ENCODE measurements around the gene ATRNL1. TPM values are rescaled to one million over a fixed set of nuclear protein-coding genes. Genes with fewer than 3 reads are reported as not detected.

ATRNL1 gene
- total RNA-seq, 1 experiment from 2014 or later = 1.3 TPM

GRCh38 chr10:115861864-115862263 lies 768.7 kb downstream of the ATRNL1 start:
- BruUV-seq (replicated peaks) = no TSS peak
- no peaks in the 10 kb centered on the region for H3K9me2 ChIP-seq (ENCODE audit: insufficient read depth)
- H3K9ac ChIP-seq (ENCODE audit: low read length) = no peak overlapping the region
- H2AFZ ChIP-seq (ENCODE audit: low read depth, low read length, poor library complexity, severe bottlenecking) = no peak overlapping the region
- DNase-seq (ENCODE audit: low read depth, low spot score) = no peak
- ChIA-PET POLR2A (no interaction called here), CTCF (no interaction called here), RAD21 (ENCODE audit: low non-redundant PET in 1 of 2, low total read pairs in 2 of 2, uncharacterized antibody in 2 of 2, unreplicated experiment in 2 of 2) (no interaction called here)
- H3K79me2 ChIP-seq (ENCODE audit: insufficient read depth, low read length) = no peaks in the 10 kb centered on the region
- no peaks in the 10 kb centered on the region for H3K4me1 ChIP-seq (ENCODE audit: control insufficient read depth in 1 of 2, insufficient read depth in 2 of 2, low read length in 2 of 2)
- no peak overlapping the region for H3K4me2 ChIP-seq (ENCODE audit: low read length)
- no peaks in the 10 kb centered on the region for H3K27me3 ChIP-seq (ENCODE audit: insufficient read depth, low read length)
- intact Hi-C loops (cut with micrococcal nuclease) = no loop called here
- no peaks in the 10 kb centered on the region for H3K36me3 ChIP-seq (ENCODE audit: control insufficient read depth in 1 of 2, insufficient read depth in 2 of 2, low read length in 2 of 2)
- H4K20me1 ChIP-seq (ENCODE audit: insufficient read depth) = no peaks in the 10 kb centered on the region
- no peak overlapping the region for H3K27ac ChIP-seq (ENCODE audit: low read depth, low read length)
- no peak overlapping the region for H3K4me3 ChIP-seq (replicated peaks in 1 of 2; ENCODE audit: low read depth in 1 of 2, low read length in 2 of 2)
- H3K9me3 ChIP-seq (ENCODE audit: control insufficient read depth in 1 of 2, insufficient read depth in 1 of 2, low read depth in 1 of 2, low read length in 2 of 2) = no peaks in the 10 kb centered on the region
- ATAC-seq = no peak
- TF ChIP-seq MAX (IDR thresholded peaks at IDR 0.05) = no peak
- no peak for TF ChIP-seq RAD21 (IDR thresholded peaks at IDR 0.05; ENCODE audit: low read depth)
- TF ChIP-seq SP1 (IDR thresholded peaks at IDR 0.05; ENCODE audit: low read depth) = no peak
- TF ChIP-seq, protein P1, sequence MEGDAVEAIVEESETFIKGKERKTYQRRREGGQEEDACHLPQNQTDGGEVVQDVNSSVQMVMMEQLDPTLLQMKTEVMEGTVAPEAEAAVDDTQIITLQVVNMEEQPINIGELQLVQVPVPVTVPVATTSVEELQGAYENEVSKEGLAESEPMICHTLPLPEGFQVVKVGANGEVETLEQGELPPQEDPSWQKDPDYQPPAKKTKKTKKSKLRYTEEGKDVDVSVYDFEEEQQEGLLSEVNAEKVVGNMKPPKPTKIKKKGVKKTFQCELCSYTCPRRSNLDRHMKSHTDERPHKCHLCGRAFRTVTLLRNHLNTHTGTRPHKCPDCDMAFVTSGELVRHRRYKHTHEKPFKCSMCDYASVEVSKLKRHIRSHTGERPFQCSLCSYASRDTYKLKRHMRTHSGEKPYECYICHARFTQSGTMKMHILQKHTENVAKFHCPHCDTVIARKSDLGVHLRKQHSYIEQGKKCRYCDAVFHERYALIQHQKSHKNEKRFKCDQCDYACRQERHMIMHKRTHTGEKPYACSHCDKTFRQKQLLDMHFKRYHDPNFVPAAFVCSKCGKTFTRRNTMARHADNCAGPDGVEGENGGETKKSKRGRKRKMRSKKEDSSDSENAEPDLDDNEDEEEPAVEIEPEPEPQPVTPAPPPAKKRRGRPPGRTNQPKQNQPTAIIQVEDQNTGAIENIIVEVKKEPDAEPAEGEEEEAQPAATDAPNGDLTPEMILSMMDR (IDR thresholded peaks at IDR 0.05 in 2 of 3, conservative IDR thresholded peaks at IDR 0.05 in 1 of 3; ENCODE audit: borderline replicate concordance in 1 of 3, insufficient read depth in 1 of 3, low read depth in 2 of 3, low read length in 2 of 3) = no peak
- no peak for TF ChIP-seq ZBTB33 (IDR thresholded peaks at IDR 0.05; ENCODE audit: extremely low read depth, insufficient replicate concordance, low read length)
- no peak for TF ChIP-seq REST (IDR thresholded peaks at IDR 0.05; ENCODE audit: low read depth)
